GM04503 (cell line): ENCODE results near the gene COL26A1.
"Not testable (repeated sequence)": the region's sequence is repeated elsewhere in the genome, so short reads cannot be mapped to it uniquely, and the experiment has no call there.

Source experiments
- DNase-seq: peaks from one replicate; pipeline ENCODE4 v3.0.0-alpha.2; 2012; ENCODE audit warnings: low read depth

COL26A1 gene

GRCh38 chr7:101598986-101599771, 236.5 kb downstream of the COL26A1 start:
- DNase-seq: no peak

DNA sequence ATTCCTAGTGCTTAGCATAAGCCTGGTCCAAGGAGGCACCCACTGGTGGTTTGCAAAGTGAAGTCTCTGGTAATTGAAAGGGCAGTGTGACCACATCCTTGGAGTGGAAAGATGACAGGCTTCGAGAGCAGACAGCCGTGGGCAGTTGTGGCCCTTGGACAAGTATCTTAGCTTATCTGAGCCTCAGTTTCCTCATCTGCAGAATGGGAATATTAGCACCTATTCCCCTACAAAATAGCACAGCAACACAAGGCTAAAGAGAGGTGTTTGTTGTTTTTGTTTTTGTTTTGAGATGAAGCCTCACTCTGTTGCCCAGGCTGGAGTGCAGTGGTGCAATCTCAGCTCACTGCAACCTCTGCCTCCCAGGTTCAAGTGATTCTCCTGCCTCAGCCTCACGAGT, 237.1 kb downstream of the COL26A1 start:
- no peak for DNase-seq

DNA sequence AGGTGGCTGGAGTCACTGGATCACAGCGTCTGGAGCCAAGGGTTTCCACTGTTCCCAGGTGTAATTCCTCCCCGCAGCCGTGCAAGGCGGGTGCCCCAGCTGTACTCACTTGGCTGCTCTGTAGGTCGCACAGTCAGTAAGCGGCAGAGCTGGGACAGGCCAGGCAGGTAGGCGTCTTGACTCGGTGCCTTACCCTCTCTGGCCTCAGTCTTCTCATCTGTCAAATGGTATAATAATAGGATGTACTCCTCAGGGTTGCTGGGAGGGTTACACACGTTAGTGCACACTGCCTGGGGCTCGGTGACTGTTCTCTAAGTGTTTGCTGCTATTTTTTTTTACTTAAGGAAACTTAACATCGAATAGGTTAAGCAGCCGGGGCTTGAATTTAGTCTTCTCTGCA, 239.4 kb downstream of the COL26A1 start:
- no peak for DNase-seq

DNA sequence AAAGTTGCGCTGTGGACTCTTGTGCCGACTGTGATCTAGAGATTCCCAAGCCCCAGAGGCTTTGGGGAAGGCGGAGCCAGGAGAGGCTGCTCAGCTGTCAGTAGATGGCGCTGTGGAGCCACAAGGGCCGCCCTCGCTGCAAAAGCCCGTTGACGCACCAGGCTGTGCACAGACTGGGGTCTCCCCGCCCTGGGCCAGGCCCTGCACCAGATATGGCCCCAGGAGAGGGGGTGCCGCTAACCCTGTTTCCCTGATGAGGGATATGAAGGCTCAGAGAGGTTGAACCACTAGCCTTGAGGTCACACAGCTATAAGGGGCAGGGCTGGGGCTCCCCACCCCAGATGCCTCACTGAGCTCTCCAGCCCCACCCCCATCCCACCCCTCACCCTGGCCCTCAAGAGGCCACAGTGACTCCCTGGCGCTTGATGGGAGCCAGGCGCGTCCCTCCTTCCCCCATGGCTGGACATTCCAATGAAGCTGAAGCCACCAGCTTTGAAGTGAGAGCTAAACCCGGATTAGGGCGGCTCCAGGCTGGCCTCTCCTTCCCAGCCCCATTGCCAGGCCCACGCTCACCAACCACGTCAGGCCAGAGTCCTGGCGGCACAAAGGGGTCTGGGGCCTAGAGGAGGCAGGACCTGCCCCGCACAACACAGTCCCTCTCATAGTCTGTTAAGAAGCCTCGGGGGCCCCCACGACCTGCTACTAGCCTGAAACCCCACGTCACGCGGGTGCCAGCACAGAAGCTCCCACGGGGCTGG, 240.0 kb downstream of the COL26A1 start:
- DNase-seq: no peak

DNA sequence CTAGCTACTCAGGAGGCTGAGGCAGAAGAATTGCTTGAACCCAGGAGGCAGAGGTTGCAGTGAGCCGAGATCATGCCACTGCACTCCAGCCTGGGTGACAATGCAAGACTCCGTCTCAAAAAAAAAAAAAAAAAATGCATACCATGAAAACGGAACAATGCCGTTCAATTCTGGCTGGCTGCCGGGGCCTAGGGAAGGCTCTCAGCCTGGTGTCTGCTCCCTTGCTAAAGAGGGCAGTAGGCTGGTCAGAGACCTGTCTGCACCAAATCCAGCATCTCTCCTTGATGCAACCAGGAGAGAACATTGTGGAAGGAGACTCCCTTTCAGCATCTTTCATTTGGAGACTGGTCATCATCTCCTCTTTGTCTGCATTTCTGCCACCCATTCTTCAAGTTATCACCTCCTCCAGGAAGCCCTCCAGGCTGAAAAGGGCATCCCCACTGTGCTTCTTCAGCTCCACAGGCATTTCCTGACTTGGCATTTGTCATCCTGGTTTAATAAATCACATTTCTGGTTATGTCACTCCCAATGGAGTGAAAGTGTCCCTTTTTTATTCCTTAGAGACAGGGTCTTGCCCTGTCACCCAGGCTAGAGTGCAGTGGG, 241.8 kb downstream of the COL26A1 start:
- DNase-seq: no peak

GRCh38 chr7:101604934-101605332, 242.3 kb downstream of the COL26A1 start:
- not testable (repeated sequence) for DNase-seq

- no peak for DNase-seq
Measured at GRCh38 chr7:101605611-101606497, 243.2 kb downstream of the COL26A1 start.

- no peak for DNase-seq
Measured at GRCh38 chr7:101606498-101606923, 243.8 kb downstream of the COL26A1 start.
